Stimulated activated naive CD4-positive, alpha-beta T cell (primary cell): ENCODE results near the gene CTSS.
A peak's percentile ranks its signal among the peaks of the same experiment; 100 is the strongest.

ENCODE experiments used
- DNase-seq, 6 experiments: peaks; one replicate each; lab custom pipeline; 2025; lab: John Stamatoyannopoulos, UW

The CTSS gene

DNA sequence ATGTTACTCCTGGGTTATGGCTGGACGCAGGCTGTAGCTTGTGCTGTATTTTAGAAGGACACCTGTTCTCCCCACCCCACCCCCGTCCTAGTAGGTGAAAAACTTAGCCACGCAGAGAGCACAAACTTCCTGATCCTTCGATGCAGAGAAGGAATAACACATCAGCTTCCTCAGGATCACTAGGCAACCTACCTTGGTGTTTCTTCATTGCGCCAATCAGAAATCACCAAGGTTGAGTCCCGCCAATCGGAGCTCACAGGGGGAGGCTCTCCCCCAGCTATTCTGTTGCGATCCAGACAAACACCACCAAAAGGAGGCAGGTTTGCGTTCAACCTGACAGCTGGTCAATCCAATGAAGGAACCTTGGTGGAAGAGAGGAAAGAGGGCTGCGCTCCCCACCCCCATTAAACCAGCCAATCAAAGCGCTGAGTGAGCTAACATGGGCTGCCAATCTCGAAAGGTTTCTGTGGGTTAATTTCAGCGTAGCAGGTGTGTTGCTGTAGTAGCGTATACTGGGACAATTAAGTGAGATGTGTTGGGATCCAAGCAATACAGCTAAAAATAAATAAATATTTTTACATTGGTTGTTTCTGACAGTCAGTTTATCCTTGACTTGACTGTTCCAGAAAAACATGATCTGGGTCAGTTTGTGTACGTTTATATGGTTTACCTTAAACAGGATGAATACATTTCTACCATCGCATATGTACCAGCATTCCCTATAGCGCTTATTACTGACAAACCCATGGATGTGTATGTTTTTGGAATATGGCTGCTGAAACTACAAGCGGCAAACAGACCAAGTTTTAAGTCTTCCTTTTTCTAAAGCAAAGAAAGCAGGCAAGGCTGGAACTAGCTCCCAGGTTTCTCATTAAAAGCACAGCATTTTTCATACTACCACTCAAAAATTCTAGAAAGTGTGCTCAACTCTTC lies 68.3 kb downstream of the CTSS start, which contains the start of gene GOLPH3L:
TSS of gene GOLPH3L (minus strand) at position 160 of the 933 bp plus-strand sequence. CDS start 2,316 bp downstream, outside the sequence.
- DNase-seq, result peak; percentile 78 to 94 (median 91)

DNA sequence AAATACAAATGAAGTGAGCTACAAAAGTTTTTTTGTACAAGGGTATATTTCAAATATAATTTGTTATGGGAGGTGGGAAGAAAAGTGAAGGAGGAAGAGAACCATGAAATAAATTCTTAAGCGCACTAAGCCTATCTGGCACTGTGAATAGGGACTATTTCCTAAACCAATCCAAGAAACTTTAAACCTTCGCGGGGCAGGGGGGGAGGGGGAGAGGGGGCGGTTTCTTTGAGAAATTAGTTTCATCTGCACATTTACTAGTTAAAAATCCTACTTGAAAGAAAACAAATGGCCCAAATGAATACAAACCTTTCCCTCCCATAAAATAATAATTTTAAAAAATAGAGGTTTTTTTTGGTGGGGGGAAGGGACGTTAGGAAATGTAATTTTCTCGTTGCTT lies 69.0 kb downstream of the CTSS start:
- DNase-seq, result peak in 1 of 6 experiments; percentile 35

DNA sequence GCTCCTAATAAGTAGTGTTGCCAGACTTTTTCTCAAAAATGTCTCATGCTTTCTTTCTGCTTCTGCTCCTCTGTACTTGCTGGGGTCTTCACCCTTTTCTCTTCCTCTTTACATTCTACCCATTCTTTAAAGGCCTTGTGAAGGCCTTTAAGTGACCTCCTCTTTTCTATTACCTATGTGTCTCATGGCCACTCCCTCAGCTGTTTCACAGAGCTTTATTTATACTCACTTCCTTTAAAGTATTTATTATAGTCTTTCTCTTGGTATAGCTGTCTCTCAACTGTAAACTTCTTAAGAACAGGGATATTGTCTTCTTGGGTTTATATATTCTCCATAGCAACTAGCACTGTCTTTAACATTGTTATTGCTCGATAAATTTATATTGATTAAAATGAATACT lies 69.4 kb downstream of the CTSS start:
- DNase-seq, result no peak

DNA sequence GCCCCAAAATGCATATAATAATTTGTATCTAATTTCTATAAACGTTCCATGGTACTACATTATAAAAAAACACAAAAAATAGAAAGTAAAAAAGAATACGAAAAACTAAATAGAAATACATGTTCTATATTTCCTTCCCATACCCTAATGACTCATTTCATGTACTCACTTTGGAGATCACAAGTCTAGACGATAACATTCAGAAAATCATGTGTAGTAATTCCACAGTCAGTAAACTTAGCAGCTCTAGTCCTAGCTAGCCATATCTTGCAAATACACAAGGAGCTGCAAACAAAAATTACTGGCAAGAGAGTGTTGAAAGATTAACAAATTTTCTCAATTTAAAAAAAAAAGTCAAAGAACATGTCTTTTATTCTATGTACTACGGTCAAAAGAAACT lies 70.0 kb downstream of the CTSS start:
- no peak for DNase-seq

DNA sequence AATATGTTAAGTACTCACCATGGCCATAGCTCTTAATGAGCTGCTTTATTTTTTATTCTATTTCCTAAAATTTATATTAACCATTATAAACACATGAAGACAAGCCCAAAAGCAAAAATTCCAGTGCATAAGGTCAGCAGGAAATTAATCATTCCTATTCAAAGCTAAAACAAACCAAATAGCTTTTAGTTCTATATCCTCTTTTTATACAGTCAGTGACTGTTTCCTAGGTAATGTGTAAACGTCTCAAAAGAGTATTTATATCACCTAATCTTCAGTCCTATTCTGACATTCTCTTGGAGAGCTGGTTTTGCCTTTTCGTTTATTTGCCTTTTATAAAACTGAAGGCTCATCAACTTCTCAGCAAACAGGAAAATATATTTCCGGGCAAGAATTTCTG lies 72.9 kb downstream of the CTSS start:
- no peak for DNase-seq

DNA sequence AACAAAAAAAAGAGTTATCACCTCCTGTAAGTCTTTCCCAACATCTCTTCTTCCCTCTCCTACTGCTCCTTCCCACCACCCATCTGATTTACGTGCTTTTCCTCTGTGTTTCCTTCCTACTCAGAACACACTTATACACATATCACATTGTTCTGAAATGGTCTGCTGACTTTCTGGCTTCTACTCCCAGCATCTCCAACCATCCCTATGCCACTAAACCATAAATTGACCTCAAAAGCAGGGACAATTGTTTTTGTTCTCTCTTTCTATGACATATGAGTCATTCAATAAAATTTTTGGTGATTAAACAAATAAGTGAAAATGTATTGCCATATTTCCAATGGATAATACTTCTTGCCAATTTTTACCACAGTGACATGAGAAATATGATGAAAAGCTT lies 76.8 kb downstream of the CTSS start:
- no peak for DNase-seq

DNA sequence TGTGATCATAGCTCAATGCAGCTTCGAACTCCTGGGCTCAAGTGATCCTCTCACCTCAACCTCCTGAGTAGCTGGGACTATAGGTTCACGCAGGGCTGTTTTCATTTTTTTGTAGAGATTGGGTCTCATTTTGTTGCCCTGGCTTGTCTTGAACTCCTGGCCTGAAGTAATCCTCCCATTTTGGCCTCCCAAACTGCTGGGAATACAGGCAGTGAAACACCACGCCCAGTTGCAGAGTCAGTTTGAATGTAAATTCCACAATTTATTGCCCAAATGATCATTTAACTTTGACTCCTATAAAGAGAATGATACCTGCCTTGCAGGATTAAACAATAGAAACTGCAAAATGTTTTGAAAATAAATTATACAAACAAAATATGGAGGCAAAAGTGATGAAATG lies 79.3 kb downstream of the CTSS start:
- no peak for DNase-seq

DNA sequence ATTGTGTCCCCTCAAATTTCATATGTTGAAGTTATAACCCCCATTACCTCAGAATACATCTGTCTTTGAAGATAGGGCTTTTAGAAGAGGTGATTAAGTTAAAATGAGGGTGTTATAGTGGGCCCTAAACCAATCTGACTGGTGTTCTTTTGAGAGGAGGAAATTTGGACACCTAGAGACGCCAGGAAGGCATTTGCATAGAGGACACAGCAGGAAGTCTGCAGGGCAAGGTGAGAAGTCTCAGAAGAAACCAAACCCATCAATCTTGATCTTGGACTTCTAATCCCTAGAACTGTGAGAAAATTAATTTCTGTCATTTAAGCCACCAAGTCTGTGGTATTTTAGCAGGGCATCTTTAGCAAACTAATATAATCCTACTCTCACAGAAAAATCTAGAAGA lies 81.7 kb downstream of the CTSS start:
- DNase-seq, result no peak
